Fibroblast of lung (primary cell): Measurements from ENCODE around the gene IGSF21. TPM values are rescaled to one million over a fixed set of nuclear protein-coding genes. Genes with fewer than 3 reads are reported as not detected.

Source experiments
- DNase-seq, 2 donors: peaks; one replicate each; pipeline versions ENCODE4 v3.0.0 to v3.0.0-alpha.2; 2010; ENCODE audit warnings: low read depth in 2 of 2
- H2AFZ ChIP-seq: 2 replicates; pipeline ENCODE4 v1.5.1; 2012; ENCODE audit warnings: low read length, control low read depth, inconsistent platforms
- H3K27ac ChIP-seq: 2 replicates; pipeline ENCODE4 v1.5.1; 2011; ENCODE audit warnings: low read length, control low read depth; ENCODE audit not compliant: insufficient read depth
- H3K27me3 ChIP-seq: 2 replicates; pipeline ENCODE4 v1.5.1; 2011; ENCODE audit warnings: mild to moderate bottlenecking, low read length; ENCODE audit not compliant: control insufficient read depth, insufficient read depth
- H3K36me3 ChIP-seq: 2 replicates; pipeline ENCODE4 v1.5.1; 2011; ENCODE audit warnings: low read length; ENCODE audit not compliant: control insufficient read depth, insufficient read depth
- H3K4me1 ChIP-seq: 2 replicates; pipeline ENCODE4 v1.5.1; 2011; ENCODE audit warnings: low read length; ENCODE audit not compliant: control insufficient read depth, insufficient read depth; ENCODE audit errors: extremely low read depth
- H3K4me2 ChIP-seq: 2 replicates; pipeline ENCODE4 v1.5.1; 2011; ENCODE audit warnings: low read length, control low read depth; ENCODE audit not compliant: insufficient read depth; ENCODE audit errors: extremely low read depth
- H3K4me3 ChIP-seq, 4 experiments: fragments of 200-600 bp in 1 of 4; sonication (generic) in 1 of 4; replicated peaks in 1 of 4; 2 replicates each; pipeline ENCODE4 v1.5.1; 2011 to 2016; ENCODE audit warnings: low read length in 4 of 4, low read depth in 3 of 4, mild to moderate bottlenecking in 3 of 4, control low read depth in 2 of 4, inconsistent platforms in 1 of 4, mixed read lengths in 1 of 4; ENCODE audit not compliant: insufficient read depth in 1 of 4; ENCODE audit errors: control extremely low read depth in 1 of 4
- H3K79me2 ChIP-seq: 2 replicates; pipeline ENCODE4 v1.5.1; 2012; ENCODE audit warnings: mild to moderate bottlenecking, low read length, inconsistent platforms; ENCODE audit not compliant: control insufficient read depth, insufficient read depth
- H3K9ac ChIP-seq: 2 replicates; pipeline ENCODE4 v1.5.1; 2011; ENCODE audit warnings: mild to moderate bottlenecking, low read length, control low read depth; ENCODE audit not compliant: insufficient read depth
- H3K9me3 ChIP-seq: 2 replicates; pipeline ENCODE4 v1.5.1; 2012; ENCODE audit warnings: low read depth, low read length; ENCODE audit not compliant: control insufficient read depth, insufficient read depth
- H4K20me1 ChIP-seq: 2 replicates; pipeline ENCODE4 v1.5.1; 2011; ENCODE audit warnings: low read length; ENCODE audit not compliant: control insufficient read depth, insufficient read depth; ENCODE audit errors: extremely low read depth
- EZH2 ChIP-seq: IDR thresholded peaks from 2 replicates; pipeline ENCODE4 v1.5.1; 2012; ENCODE audit warnings: low read length, control low read depth, mild to moderate bottlenecking; ENCODE audit errors: missing control alignments
- polyA plus RNA-seq, 2 donors: library from polyadenylated mRNA; depleted of rRNA in 1 of 2; stranded (reverse) in 1 of 2; unstranded in 1 of 2; fragments of >200 nt; gene quantifications; 2 replicates each; pipeline ENCODE4 v1.2.1, GENCODE V29; 2011 to 2012; ENCODE audit warnings: missing spikeins in 1 of 2
- total RNA-seq: library from RNA; depleted of rRNA; stranded (reverse); fragments of >200 nt; gene quantifications from 2 replicates; pipeline ENCODE4 v1.2.1, GENCODE V29; 2014
- TF ChIP-seq, protein P1 (sequence below), 2 donors: IDR thresholded peaks in 1 of 2; conservative IDR thresholded peaks in 1 of 2; 1 replicate in 1 of 2; 2 replicates in 1 of 2; pipeline ENCODE4 v1.5.1; 2011 to 2012; ENCODE audit warnings: low read length in 2 of 2, control low read depth in 1 of 2, inconsistent platforms in 1 of 2, low read depth in 1 of 2, mild to moderate bottlenecking in 1 of 2

IGSF21 gene
- total and polyA plus RNA-seq, 2 donors (not counting 1 experiment from before 2014, with no cell fraction given): not detected

DNA sequence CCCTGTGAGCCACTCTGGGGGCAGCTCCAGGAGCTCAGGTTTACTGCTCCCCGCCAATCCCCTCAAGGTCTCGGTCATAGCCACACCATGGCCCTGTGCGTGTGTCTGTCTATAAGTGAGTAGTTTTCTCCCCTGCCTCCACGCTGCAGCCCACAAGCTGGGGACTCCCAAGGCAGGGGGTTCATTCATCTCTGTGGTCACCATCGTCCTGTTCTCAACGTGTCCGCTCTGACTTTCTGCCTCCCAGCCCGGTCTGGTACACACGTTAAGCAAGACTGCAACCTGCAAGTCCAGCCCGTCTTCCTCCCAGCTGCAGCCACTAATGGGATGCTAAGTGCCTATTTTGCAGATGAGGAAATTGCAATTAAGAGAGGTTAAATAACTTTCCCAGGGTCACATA lies 49.8 kb downstream of the IGSF21 start:
- Histone ChIP-seq H2AFZ (no peak overlapping the region), H4K20me1 (no peaks in the 10 kb centered on the region), H3K9me3 (no peaks in the 10 kb centered on the region), H3K36me3 (no peaks in the 10 kb centered on the region), H3K4me3 (no peak overlapping the region), H3K9ac (no peak overlapping the region), H3K4me2 (no peak overlapping the region), H3K4me1 (no peaks in the 10 kb centered on the region), H3K27me3 (no peaks in the 10 kb centered on the region), H3K27ac (no peak overlapping the region), H3K79me2 (no peaks in the 10 kb centered on the region)
- DNase-seq: no peak
- no peak for TF ChIP-seq EZH2
- TF ChIP-seq, protein P1, sequence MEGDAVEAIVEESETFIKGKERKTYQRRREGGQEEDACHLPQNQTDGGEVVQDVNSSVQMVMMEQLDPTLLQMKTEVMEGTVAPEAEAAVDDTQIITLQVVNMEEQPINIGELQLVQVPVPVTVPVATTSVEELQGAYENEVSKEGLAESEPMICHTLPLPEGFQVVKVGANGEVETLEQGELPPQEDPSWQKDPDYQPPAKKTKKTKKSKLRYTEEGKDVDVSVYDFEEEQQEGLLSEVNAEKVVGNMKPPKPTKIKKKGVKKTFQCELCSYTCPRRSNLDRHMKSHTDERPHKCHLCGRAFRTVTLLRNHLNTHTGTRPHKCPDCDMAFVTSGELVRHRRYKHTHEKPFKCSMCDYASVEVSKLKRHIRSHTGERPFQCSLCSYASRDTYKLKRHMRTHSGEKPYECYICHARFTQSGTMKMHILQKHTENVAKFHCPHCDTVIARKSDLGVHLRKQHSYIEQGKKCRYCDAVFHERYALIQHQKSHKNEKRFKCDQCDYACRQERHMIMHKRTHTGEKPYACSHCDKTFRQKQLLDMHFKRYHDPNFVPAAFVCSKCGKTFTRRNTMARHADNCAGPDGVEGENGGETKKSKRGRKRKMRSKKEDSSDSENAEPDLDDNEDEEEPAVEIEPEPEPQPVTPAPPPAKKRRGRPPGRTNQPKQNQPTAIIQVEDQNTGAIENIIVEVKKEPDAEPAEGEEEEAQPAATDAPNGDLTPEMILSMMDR (conservative IDR thresholded peaks at IDR 0.05 in 1 of 2, IDR thresholded peaks at IDR 0.05 in 1 of 2; ENCODE audit: low read depth in 1 of 2, low read length in 2 of 2): no peak

DNA sequence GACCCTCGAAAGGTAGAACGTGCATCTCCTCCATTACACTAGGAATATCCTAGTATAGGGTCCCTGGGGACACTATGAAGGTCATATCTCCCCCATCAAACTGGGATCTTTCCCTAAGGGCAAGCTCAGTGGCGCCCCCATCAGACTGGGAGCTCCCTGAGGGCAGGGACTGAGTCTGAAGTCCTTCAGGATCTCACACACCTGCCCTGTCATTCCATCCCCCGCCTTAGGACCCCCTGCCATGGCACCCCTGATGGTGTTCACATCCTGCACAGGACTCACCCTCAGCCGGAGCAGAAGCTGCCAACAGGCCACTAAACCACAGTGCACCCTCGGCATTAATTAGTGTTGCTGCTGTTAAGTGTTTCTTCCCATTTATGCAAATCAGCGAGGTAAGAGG lies 50.4 kb downstream of the IGSF21 start:
- H3K27me3 ChIP-seq: no peaks in the 10 kb centered on the region
- H3K4me3 ChIP-seq: no peak overlapping the region
- no peaks in the 10 kb centered on the region for H3K9me3 ChIP-seq
- no peak overlapping the region for H3K9ac ChIP-seq
- H3K36me3 ChIP-seq: no peaks in the 10 kb centered on the region
- H2AFZ ChIP-seq: no peak overlapping the region
- H3K27ac ChIP-seq: no peak overlapping the region
- H4K20me1 ChIP-seq: no peaks in the 10 kb centered on the region
- DNase-seq: no peak
- no peaks in the 10 kb centered on the region for H3K79me2 ChIP-seq
- H3K4me1 ChIP-seq: no peaks in the 10 kb centered on the region
- no peak overlapping the region for H3K4me2 ChIP-seq
- TF ChIP-seq EZH2: no peak
- TF ChIP-seq, protein P1 (conservative IDR thresholded peaks at IDR 0.05 in 1 of 2, IDR thresholded peaks at IDR 0.05 in 1 of 2; ENCODE audit: low read depth in 1 of 2, low read length in 2 of 2): no peak

DNA sequence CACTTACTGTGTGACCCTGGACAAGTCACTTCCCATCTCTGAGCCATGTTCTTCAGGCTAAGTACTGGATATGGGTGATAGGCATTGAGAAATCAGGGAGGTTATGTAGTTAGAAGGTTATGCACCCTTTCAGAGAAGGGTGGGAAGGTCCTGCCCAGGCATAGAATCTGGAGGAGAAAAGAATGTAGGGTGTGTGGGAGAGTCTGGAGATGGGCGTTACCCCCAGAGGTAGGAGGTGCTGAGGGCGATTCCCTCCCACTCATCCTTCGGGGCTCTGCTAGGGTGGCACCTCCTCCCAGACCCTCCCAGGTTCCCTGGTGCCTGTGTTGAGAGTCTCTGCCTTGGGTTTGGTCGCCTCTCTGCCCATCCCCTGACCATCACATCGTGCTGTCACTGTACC lies 51.1 kb downstream of the IGSF21 start:
- Histone ChIP-seq H3K36me3 (no peaks in the 10 kb centered on the region), H2AFZ (no peak overlapping the region), H3K79me2 (no peaks in the 10 kb centered on the region), H3K9ac (no peak overlapping the region), H3K27ac (no peak overlapping the region), H3K4me2 (no peak overlapping the region), H3K4me1 (no peaks in the 10 kb centered on the region), H3K27me3 (no peaks in the 10 kb centered on the region), H3K9me3 (no peaks in the 10 kb centered on the region), H3K4me3 (no peak overlapping the region), H4K20me1 (no peaks in the 10 kb centered on the region)
- no peak for DNase-seq
- TF ChIP-seq, protein P1 (conservative IDR thresholded peaks at IDR 0.05 in 1 of 2, IDR thresholded peaks at IDR 0.05 in 1 of 2; ENCODE audit: low read depth in 1 of 2, low read length in 2 of 2): no peak
- TF ChIP-seq EZH2: no peak
